HepG2 (cell line): ENCODE measurements around the gene VAPB. TPM values are rescaled to one million over a fixed set of nuclear protein-coding genes. Genes with fewer than 3 reads are reported as not detected.

Experiments used
- CENPX ChIP-seq: sonication (generic); formaldehyde crosslinking; IDR thresholded peaks from 2 replicates; pipeline ENCODE4 v1.9.0; 2021; ENCODE audit warnings: mild to moderate bottlenecking, missing genetic modification reagents, moderate library complexity
- CREM ChIP-seq, 2 experiments: sonication (generic) in 1 of 2; formaldehyde crosslinking in 1 of 2; IDR thresholded peaks; 2 replicates each; pipeline versions ENCODE4 v1.4.0 to v1.6.1; 2016 to 2020; ENCODE audit warnings: antibody characterized with exemption in 1 of 2, mild to moderate bottlenecking in 1 of 2, missing genetic modification reagents in 1 of 2
- HDAC2 ChIP-seq: sonication (generic); formaldehyde crosslinking; IDR thresholded peaks from 2 replicates; pipeline ENCODE4 v1.4.0; 2020; ENCODE audit warnings: missing genetic modification reagents
- WIZ ChIP-seq: sonication (generic); formaldehyde crosslinking; IDR thresholded peaks from 2 replicates; pipeline ENCODE4 v1.5.1; 2020; ENCODE audit warnings: mild to moderate bottlenecking, missing genetic modification reagents
- ZNF136 ChIP-seq: sonication (generic); formaldehyde crosslinking; IDR thresholded peaks from 2 replicates; pipeline ENCODE4 v1.8.1; 2022; ENCODE audit warnings: low read depth, mild to moderate bottlenecking, moderate library complexity, missing genetic modification reagents
- ZNF414 ChIP-seq: sonication (generic); formaldehyde crosslinking; IDR thresholded peaks from 2 replicates; pipeline ENCODE4 v1.5.0; 2020; ENCODE audit warnings: missing genetic modification reagents
- ZNF460 ChIP-seq: sonication (generic); formaldehyde crosslinking; IDR thresholded peaks from 2 replicates; pipeline ENCODE4 v1.5.1; 2020; ENCODE audit warnings: missing genetic modification reagents, mild to moderate bottlenecking, borderline replicate concordance
- ZNF790 ChIP-seq: sonication (generic); formaldehyde crosslinking; IDR thresholded peaks from 2 replicates; pipeline ENCODE4 v1.8.0; 2022; ENCODE audit warnings: missing genetic modification reagents, mild to moderate bottlenecking, borderline replicate concordance
- polyA plus RNA-seq, 8 experiments: library from polyadenylated mRNA; depleted of rRNA in 3 of 8; stranded (reverse) in 7 of 8; unstranded in 1 of 8; fragments of >200 nt; fragmentation: Illumina TruSeq in 4 of 8; extraction: Trizol in 4 of 8; gene quantifications; 2 replicates each; pipeline versions ENCODE4 v1.2.1 to v1.2.3, GENCODE V29; 2011 to 2016; ENCODE audit warnings: low read depth in 4 of 8, missing spikeins in 1 of 8, mixed read lengths in 1 of 8; ENCODE audit not compliant: insufficient read depth in 1 of 8
- total RNA-seq, 5 experiments: library from RNA; depleted of rRNA; stranded (reverse); fragments of >200 nt; fragmentation: Illumina TruSeq; extraction: Trizol; gene quantifications; 2 replicates each; pipeline ENCODE4 v1.2.3, GENCODE V29; 2016; ENCODE audit warnings: low read depth in 1 of 5
- TF ChIP-seq, protein P1 (sequence below): sonication (generic); formaldehyde crosslinking; IDR thresholded peaks from 2 replicates; pipeline ENCODE4 v1.9.0; 2021; ENCODE audit warnings: missing genetic modification reagents, borderline replicate concordance
- TF ChIP-seq, protein P2 (sequence below): sonication (generic); formaldehyde crosslinking; IDR thresholded peaks from 2 replicates; pipeline ENCODE4 v1.4.0; 2020; ENCODE audit warnings: missing genetic modification reagents
- TF ChIP-seq, protein P3 (sequence below): sonication (generic); formaldehyde crosslinking; IDR thresholded peaks from 2 replicates; pipeline ENCODE4 v1.8.0; 2022; ENCODE audit warnings: low read depth, missing genetic modification reagents
- TF ChIP-seq, protein P4 (sequence below): sonication (generic); formaldehyde crosslinking; conservative IDR thresholded peaks from 2 replicates; pipeline ENCODE4 v1.4.0; 2020; ENCODE audit warnings: missing genetic modification reagents

The VAPB gene
- total and polyA plus RNA-seq, 2 of the 13 experiments (the other 11 are each of a cell fraction or from before 2014, with no cell fraction given) = 18.6 to 48.5 TPM

DNA sequence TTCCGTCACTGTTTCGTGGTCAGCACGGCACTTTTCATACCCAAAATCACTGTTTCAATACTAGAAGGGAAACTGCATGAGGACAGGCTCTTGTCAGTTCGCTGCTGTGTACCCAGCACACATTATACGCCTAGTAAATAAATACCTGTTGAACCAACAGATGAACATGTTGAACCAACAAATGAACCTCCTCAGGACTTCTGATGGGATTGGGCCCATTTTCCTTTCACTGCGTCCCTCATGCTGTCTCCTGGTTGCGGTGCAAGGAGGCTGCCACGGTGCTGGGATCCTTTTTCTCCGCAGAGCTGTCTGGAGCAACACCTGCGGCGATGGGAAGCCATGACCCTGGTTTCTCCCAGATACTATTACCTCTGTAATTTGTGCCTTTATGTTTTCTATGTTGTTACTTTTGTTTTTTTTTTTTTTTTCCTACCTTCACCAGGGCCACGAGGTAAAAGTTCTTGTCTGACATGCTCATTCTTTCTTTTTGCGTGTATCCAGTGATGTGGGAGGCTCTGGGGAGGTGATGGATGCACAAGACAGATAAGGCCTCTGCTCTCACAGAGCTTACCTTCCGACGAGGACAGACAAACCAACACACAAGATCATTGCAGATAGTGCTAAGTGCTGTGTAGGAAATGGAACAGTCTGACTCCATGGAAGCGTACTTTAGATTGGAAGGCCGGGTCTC, 1.1 kb downstream of the VAPB start (continued):
- TF ChIP-seq, protein P1, sequence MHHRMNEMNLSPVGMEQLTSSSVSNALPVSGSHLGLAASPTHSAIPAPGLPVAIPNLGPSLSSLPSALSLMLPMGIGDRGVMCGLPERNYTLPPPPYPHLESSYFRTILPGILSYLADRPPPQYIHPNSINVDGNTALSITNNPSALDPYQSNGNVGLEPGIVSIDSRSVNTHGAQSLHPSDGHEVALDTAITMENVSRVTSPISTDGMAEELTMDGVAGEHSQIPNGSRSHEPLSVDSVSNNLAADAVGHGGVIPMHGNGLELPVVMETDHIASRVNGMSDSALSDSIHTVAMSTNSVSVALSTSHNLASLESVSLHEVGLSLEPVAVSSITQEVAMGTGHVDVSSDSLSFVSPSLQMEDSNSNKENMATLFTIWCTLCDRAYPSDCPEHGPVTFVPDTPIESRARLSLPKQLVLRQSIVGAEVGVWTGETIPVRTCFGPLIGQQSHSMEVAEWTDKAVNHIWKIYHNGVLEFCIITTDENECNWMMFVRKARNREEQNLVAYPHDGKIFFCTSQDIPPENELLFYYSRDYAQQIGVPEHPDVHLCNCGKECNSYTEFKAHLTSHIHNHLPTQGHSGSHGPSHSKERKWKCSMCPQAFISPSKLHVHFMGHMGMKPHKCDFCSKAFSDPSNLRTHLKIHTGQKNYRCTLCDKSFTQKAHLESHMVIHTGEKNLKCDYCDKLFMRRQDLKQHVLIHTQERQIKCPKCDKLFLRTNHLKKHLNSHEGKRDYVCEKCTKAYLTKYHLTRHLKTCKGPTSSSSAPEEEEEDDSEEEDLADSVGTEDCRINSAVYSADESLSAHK (CRISPR knock-in tag) = 0 out of 2 replicates have a peak, but pooled peaks have one; percentile 0
- TF ChIP-seq, protein P2, sequence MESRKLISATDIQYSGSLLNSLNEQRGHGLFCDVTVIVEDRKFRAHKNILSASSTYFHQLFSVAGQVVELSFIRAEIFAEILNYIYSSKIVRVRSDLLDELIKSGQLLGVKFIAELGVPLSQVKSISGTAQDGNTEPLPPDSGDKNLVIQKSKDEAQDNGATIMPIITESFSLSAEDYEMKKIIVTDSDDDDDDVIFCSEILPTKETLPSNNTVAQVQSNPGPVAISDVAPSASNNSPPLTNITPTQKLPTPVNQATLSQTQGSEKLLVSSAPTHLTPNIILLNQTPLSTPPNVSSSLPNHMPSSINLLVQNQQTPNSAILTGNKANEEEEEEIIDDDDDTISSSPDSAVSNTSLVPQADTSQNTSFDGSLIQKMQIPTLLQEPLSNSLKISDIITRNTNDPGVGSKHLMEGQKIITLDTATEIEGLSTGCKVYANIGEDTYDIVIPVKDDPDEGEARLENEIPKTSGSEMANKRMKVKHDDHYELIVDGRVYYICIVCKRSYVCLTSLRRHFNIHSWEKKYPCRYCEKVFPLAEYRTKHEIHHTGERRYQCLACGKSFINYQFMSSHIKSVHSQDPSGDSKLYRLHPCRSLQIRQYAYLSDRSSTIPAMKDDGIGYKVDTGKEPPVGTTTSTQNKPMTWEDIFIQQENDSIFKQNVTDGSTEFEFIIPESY (CRISPR knock-in tag) = peak; percentile 65; the same call in 1 of the 2 replicates
- TF ChIP-seq, protein P3, sequence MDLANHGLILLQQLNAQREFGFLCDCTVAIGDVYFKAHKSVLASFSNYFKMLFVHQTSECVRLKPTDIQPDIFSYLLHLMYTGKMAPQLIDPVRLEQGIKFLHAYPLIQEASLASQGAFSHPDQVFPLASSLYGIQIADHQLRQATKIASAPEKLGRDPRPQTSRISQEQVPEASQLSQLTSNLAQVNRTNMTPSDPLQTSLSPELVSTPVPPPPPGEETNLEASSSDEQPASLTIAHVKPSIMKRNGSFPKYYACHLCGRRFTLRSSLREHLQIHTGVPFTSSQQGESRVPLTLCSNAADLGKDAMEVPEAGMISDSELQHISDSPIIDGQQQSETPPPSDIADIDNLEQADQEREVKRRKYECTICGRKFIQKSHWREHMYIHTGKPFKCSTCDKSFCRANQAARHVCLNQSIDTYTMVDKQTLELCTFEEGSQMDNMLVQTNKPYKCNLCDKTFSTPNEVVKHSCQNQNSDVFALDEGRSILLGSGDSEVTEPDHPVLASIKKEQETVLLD (CRISPR knock-in tag) = 0 out of 2 replicates have a peak, but pooled peaks have one; percentile 45
- TF ChIP-seq CREM (IDR thresholded peaks at IDR 0.05) (no peak), CREM (CRISPR knock-in tag; IDR thresholded peaks at IDR 0.05) (no peak), CENPX (CRISPR knock-in tag) (no peak), ZNF414 (no peak), HDAC2 (CRISPR knock-in tag) (peak; percentile 14; the same call in 1 of the 2 replicates), ZNF460 (CRISPR knock-in tag) (no peak), WIZ (CRISPR knock-in tag) (peak; percentile 51; the same call in 1 of the 2 replicates), ZNF790 (CRISPR knock-in tag) (no peak), ZNF136 (CRISPR knock-in tag) (peak; percentile 75; the same call in 1 of the 2 replicates)
- TF ChIP-seq, protein P4, sequence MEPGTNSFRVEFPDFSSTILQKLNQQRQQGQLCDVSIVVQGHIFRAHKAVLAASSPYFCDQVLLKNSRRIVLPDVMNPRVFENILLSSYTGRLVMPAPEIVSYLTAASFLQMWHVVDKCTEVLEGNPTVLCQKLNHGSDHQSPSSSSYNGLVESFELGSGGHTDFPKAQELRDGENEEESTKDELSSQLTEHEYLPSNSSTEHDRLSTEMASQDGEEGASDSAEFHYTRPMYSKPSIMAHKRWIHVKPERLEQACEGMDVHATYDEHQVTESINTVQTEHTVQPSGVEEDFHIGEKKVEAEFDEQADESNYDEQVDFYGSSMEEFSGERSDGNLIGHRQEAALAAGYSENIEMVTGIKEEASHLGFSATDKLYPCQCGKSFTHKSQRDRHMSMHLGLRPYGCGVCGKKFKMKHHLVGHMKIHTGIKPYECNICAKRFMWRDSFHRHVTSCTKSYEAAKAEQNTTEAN (CRISPR knock-in tag) = no peak
